C4-2B (cell line): ENCODE measurements around the gene DNAH8.

Source experiments
- H3K27ac ChIP-seq: fragments of 450-650 bp; 2 replicates; pipeline ENCODE4 v1.5.1; 2017
- ZFX ChIP-seq: fragments of 450-650 bp; IDR thresholded peaks from 2 replicates; pipeline ENCODE4 v1.6.1; 2017
- TF ChIP-seq, protein P1 (sequence below): fragments of 450-650 bp; conservative IDR thresholded peaks from 2 replicates; pipeline ENCODE4 v1.5.1; 2017; ENCODE audit warnings: mild to moderate bottlenecking

DNAH8 gene

DNA sequence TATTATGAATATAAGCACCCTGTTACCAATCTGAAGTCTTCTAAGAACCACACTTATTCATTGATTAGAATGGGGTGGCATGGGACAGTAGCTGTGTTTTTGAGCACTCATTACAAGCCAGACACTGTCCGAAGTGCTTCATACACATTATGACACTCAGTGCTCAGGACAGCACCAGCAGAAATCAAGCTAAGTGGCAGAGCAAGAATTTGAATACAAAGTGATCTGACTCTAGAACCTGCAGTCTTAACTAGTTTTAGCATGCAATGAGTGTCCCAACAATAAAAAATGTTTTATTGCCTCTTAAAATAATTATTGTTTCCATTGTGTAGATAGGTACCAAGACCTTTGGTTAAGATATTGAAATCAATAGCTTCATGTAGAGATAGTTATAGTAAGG lies 294.4 kb downstream of the DNAH8 start:
- TF ChIP-seq ZFX = no peak
- TF ChIP-seq, protein P1, sequence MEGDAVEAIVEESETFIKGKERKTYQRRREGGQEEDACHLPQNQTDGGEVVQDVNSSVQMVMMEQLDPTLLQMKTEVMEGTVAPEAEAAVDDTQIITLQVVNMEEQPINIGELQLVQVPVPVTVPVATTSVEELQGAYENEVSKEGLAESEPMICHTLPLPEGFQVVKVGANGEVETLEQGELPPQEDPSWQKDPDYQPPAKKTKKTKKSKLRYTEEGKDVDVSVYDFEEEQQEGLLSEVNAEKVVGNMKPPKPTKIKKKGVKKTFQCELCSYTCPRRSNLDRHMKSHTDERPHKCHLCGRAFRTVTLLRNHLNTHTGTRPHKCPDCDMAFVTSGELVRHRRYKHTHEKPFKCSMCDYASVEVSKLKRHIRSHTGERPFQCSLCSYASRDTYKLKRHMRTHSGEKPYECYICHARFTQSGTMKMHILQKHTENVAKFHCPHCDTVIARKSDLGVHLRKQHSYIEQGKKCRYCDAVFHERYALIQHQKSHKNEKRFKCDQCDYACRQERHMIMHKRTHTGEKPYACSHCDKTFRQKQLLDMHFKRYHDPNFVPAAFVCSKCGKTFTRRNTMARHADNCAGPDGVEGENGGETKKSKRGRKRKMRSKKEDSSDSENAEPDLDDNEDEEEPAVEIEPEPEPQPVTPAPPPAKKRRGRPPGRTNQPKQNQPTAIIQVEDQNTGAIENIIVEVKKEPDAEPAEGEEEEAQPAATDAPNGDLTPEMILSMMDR = no peak
- no peak overlapping the region for H3K27ac ChIP-seq

DNA sequence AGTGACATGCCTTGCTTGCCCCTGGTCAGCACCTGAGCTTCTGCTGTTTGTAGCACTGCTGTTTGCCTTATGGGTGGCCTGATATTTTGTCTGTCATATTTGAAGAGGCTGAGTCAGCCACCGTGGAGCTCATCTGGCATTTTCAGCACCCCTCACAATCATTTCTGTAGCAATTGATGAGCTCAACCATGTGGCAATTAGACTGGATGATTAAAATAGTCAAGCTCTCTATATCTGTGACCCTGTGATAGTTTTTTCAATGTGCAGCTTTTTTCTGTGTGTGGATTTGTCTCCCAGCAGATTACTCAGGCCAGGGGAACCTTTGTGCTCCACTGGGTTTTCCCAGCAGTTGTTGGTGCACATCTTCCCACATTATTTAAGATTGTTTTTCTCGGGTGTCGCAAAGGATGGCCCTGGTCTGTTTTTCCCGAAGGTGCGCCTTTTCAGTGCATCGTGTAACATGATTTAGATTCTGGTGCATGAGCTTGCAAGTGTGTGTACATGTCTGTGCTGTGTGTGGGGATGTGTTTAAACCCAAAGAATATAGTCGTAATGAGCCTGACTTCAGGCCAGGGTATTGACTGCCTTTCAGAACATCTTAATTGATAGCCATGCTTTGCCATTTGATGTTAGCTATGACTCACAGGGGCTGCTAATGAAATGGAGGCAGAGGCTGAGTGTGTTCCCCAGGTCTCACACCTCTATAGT lies 301.9 kb downstream of the DNAH8 start:
- TF ChIP-seq, protein P1 = no peak
- no peak for TF ChIP-seq ZFX
- H3K27ac ChIP-seq = no peak overlapping the region

DNA sequence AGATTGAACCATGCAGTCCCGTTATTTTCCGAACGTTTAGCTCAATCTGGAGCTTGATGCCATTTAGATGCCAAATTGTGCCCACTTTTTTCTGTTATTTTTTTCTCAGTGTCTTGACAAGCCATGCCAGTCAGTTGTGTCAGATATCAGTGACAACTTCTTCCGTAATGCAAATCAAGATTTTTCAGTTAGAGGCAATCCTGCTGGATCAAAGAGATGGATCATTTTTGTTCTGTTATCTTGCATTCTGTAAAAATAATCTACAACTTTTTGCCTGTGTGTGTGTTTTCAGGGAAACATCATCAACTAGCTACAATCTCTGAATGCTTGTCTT lies 302.4 kb downstream of the DNAH8 start:
- TF ChIP-seq, protein P1 = no peak
- no peak overlapping the region for H3K27ac ChIP-seq

- no peak for TF ChIP-seq ZFX
- TF ChIP-seq, protein P1 = no peak
- H3K27ac ChIP-seq = no peak overlapping the region
Observed at GRCh38 chr6:39018103-39018502, 303.0 kb downstream of the DNAH8 start.

- no peak overlapping the region for H3K27ac ChIP-seq
- TF ChIP-seq, protein P1 = no peak
- no peak for TF ChIP-seq ZFX
Observed at GRCh38 chr6:39020136-39020535, 305.0 kb downstream of the DNAH8 start.

DNA sequence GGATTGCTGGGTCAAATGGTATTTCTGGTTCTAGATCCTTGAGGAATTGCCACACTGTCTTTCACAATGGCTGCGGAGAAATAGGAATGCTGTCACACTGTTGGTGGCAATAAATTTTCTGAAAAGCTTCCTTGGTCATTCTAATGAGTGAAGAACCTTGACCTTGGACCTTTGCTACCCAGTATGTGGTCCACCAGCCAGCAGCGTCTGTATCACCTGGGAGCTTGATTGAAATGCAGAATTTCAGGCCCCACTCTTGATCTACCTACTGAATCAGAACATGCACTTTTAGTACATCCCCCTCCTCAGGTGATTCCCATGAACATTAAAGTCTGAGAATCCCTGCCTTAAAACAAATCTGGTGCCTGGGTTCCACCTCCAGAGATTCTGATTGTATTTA lies 305.9 kb downstream of the DNAH8 start:
- no peak for TF ChIP-seq ZFX
- TF ChIP-seq, protein P1 = no peak
- no peak overlapping the region for H3K27ac ChIP-seq

- no peak overlapping the region for H3K27ac ChIP-seq
- TF ChIP-seq, protein P1 = no peak
- TF ChIP-seq ZFX = no peak
Observed at GRCh38 chr6:39021779-39022178, 306.7 kb downstream of the DNAH8 start.
